SIG-M5 (cell line): Measurements from ENCODE around the gene CA12.
"Not testable (repeated sequence)": the region's sequence is repeated elsewhere in the genome, so short reads cannot be mapped to it uniquely, and the experiment has no call there.

ENCODE experiments used
- DNase-seq: peaks from one replicate; lab custom pipeline; 2025; lab: John Stamatoyannopoulos, UW

Gene CA12

DNA sequence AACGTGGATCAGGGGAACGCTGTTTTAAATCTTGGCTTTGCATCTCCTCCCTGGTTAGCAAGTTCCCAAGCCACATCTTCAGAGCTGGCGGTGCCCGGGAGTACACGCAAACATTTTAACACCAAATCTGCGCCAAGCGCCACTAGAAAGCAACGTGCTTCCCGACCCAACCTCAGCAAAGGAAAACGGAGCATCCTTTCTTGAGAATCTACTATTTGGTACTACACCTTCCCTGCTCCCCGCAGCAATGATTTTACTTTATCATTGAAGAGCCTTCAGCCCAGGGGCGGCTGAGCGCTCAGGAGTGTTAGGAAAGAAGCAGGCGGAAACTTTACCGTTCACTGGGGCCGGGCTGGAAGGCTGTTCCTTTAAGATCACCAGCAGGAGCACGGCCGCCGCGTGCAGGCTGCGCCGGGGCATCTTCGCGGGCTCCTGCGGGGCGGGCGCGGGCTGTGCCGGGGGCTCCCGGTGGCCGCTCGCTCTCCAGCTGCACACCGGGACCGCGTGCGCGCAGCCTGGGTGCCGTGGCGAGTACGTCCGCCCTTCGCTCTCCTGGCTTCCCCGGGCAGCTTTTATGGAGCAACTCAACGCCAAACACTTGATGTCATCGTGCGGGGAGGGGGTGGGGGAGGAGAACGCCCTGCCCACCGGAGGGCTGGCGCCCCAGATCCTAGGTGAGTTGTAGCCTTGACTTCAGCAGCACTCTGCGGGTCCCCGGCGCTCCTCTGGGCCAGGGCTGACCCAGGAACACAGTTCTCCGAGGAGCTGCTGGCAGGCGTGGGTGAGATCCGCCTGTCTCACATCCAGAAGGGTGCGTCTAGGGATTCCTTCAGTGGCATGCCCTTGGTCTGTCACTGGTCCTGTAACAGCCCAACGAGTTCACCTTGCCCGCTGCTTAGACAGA, at the start of gene CA12:
CA12 (minus strand) TSS at position 546 of the 904 bp plus-strand sequence; CDS start at position 420, 126 bp downstream.
- DNase-seq, result no peak

DNA sequence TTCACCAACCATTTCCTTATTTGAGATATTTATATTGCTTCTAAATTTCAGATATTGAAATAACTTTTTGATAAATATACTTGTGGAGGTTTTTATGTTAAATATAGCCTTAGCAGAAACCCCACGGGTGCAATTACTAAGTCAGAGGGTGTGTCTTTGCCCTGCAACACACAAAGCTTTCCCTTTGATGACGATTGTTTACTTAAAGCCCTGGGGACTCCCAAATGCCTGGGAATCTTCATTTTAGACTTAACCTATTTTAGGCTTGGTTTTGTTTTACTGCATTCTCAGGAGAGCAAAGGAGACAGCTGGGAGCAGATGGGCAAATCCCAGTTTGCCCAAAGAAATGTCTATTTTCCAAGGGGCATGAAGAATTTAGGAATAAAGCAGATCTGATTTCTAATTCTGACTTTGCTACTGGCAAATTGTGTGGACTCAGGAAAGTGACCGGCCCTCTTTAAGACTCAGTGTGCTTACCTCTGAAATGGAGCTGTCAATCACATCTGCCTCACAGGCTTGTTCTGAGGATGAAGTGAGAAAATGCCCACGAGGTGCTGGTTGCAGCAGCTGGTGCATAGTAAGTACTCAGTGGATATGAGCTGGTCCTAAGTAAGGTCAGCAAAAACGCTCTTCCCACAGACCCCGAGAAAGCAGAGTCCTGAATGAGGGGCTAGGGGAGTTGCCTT, 49.3 kb upstream of the CA12 start:
- no peak for DNase-seq

DNA sequence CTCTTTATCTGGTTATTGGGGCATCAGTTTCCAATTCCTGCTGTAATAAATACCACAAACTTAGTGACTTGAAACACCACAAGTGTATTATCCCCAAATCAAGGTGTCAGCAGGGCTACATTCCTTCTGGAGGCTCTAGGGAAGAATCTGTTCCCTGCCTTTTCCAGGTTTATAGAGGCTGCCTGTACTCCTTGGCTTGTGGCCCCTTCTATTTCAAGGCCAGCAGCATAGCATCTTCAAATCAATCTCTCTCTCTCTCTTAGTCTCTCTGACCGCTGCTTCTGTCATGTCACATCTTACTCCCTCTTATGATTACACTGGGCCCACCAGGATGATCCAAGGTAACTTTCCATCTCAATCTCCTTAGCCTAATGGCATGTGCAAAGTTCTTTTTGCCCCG, 44.9 kb upstream of the CA12 start:
- DNase-seq, result no peak

DNA sequence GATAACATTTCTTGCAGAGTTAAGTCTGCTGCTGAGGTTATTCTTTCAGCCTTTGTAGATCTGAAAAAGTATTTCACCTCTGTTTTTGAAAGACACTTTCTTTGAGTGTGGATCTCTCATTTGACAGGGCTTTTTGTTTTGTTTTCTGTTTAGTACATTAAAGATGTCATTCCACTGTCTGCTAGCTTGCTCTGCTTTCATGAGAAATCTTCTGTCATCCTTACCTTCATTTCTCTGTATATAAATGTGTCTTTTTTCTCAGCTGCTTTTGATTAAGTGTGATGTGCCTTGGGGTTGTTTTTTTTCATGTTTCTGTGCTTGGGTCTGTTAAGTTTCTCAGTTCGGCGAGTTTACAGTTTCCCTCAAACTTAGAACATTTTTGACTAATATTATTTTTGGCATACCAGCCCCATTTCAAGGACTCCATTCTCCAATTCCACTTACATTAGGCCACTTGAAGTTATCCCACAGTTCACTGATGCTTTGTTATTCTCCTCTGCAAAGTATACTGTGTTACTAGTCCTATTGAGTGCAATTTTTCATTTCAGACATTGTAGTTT, 43.9 kb upstream of the CA12 start:
- no peak for DNase-seq

DNA sequence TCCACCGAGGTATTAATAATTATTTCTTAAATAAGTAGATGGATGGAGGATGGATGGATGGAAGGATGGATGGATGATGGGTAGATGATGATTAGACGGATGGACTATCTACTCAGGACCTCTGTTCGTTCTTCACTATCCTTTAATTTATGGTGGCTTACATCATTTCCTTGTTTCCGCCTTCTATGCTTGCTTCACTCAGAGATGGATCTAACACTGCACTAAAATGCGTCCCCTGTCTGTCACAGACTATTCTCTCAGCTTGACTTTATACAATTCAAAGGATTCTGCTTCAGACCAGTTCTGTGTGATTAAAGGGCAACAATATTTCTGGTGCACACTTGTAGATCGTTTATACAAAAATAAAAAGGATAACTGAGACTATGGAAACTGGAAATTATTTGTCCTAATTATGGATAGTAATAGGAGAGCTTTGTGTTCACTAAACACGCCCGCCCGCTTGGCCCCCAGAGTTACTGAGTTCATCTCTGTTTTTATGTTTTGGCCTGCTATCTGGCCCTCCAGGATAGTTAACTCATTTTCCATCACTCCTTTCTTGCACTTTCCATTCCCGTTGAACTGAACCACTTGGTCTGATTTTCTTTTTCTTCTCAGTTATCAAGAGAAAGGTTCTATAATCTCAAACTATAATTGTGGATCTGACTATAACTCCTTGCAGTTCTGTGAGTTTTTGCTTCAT, 41.4 kb upstream of the CA12 start:
- no peak for DNase-seq

DNA sequence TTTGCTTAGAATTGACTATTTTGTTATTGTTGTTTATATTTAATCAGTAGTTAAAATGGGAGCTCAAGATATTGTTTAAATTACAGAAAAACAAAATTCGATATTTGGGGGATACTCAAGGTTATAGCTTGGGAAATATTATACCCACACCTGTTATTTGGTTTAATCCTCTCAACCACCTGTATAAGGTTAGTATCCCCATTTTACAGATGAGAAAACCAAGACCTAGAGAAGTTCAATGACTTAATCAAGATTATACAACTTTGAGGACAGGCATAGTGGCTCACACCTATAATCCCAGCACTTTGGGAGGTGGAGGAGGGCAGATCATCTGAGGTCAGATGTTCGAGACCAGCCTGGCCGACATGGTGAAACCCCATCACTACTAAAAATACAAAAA, 39.8 kb upstream of the CA12 start:
- no peak for DNase-seq

DNA sequence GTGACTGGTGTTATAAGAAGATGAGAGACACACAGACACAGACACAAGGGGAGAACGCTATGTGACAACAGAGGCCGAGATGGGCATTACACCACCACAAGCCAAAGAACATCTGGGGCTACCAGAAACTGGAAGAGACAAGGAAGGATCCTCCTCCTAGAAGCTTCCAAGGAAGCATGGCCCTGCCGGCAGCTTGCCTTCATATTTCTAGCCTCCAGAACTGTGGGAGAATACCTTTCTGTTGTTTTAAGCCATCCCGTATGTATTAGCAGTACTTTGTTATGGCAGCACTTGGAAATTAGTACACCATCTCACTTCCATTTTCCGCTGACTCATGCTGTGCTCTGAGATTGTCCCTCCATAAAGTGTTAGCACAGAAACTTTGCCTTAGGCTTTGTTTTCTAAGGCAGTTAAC, 38.7 kb upstream of the CA12 start:
- DNase-seq, result no peak

DNA sequence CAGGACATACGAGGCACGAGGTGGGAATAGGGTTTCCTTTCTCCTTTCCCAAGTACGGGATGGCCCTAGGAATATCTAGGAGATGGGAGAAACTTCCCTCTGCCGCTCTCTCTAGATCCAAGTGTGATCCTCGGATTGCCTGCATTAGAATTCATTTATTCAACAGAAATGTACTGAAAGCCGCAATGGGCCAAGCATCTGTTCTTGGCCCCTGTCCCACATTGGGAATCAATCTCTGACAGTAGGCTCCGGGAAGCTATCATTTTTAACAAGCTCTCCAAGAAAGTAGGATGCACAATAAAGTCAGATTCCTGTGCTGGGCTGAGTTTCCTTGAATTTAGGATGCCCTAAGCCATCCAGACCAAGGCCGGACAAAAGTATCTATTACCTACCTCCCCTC, 37.2 kb upstream of the CA12 start:
- no peak for DNase-seq

DNA sequence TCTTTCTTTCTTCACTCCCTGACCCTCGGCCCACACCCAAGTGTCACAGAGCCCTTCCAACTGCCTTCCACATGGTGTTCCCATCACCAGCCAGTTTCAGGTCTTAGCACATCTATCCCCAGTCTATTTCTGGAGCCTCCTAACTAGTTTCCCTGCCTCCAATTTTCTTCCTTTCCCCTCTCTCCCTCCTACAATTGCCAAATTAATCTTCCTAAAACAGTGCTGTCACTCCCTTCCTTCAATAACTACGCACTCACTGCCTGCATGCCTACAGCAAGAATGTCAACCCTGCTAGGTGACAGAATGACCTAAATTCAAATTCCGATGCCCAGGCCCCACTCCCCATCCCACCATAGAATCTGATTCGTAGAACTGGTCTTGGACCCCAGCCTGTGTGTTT, 36.1 kb upstream of the CA12 start:
- no peak for DNase-seq

DNA sequence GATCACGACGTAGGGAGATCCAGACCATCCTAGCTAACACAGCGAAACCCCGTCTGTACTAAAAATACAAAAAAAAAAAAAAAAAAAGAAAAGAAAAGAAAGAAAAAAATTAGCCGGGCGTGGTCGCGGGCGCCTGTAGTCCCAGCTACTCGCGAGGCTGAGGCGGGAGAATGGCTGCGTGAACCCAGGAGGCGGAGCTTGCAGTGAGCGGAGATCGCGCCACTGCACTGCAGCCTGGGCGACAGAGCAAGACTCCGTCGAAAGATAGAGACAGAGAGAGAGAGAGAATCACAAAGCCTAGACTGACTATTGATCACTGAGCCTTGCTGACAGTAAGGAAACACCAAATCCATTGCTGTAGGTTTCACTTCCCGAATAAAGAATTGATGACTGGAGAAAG, 35.6 kb upstream of the CA12 start:
- not testable (repeated sequence) for DNase-seq

DNA sequence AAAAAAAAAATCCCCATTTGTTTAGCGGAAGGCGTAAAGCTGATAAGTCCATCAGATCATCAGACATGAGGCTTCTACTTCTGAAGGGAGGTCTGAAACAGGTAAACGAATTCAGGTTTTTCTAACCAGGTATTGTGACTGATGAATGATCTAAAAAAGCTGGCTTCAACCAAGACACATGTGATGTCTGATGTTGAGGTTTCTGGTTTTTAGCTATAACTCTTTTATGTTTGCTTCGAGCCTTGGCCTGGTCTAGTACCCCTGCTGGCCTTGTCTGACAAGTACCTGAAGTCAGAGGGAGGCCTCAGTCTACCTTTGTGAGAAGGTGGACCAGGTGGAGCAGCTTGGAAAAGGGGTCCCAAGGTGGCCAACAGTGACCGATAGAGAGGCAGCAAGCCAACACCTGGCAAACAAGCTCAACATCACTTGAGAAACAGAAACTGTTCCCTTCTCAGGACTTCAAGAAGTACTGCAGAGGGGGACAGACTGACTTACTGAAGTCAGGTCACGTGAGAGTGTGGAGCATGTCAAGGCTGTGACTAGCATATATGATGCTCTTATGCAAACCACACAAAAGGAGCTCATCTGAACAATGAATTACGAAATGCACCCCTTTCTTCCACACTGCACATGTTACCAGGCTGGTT, 33.0 kb upstream of the CA12 start:
- no peak for DNase-seq

DNA sequence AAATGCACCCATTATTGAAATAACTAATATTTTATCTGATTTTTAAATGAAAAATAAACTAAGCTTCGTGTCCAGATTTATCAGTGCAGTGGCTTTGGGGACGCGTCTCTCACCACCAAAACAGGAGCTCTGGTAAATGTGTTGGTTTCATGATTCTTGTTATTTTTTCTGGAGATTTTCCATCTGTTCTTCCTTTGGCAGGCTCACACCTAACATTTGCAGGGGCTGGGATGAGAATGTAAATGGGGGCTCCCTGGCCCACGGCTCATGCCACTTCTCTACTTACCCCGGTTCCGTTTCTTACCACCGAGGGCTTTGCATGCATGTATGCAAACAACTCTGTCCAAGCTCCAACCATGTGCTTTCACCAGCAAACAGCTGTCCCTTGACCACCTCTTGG, 30.9 kb upstream of the CA12 start:
- DNase-seq, result no peak

DNA sequence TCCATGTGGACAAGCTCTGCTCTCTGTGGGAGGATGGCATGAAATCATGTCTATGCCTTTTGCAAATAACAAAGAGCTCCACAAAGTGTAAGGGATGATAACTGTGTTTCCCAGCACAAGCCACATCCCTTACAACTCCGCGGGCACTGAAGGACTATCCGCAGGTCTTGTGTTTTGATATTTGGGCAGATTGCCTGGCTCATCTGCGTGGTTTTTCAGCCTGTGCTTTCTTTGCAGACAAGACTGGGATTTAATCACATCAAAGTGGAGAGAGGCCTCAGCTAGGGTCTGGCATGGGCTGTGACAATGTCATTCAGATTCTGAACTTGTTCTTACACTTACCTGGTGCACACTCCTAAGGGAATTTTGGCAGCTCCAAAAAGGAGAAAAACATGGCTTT, 30.2 kb upstream of the CA12 start:
- DNase-seq, result no peak

DNA sequence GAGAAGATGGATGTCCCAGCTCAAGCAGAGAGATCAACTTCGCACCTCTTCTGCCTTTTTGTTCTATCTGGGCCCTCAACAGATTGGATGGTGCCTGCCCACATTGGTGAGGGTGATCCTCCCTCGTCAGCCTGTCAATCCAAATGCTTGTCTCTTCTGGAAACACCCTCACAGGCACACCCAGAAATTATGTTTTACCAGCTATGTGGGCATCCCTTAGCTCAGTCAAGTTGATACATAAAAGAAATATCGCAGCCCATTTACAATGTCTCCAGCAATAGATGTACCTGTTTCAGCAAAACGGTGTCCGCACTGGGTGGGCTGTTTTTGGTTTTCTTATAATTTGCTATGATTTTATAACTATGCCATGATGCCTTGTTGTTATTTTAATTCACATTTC, 27.5 kb upstream of the CA12 start:
- no peak for DNase-seq

DNA sequence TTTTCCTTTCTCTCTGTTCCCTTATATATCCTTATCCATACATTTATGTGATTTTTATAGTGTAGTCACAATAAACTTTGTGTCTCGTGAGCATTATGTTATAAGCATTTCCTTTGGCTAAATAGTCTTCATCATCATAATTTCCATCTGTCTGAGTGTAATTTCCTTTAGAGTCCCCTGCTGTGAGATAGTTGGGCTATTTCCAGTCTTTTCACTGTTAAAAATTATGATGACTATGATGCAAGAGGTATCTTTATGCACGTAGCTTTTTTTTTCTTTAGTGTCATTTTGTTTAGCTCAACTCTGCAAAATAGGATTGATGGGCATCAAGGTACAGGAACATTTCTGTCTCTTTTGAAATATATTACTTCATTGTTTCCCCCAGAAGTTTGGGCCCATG, 26.9 kb upstream of the CA12 start:
- no peak for DNase-seq

DNA sequence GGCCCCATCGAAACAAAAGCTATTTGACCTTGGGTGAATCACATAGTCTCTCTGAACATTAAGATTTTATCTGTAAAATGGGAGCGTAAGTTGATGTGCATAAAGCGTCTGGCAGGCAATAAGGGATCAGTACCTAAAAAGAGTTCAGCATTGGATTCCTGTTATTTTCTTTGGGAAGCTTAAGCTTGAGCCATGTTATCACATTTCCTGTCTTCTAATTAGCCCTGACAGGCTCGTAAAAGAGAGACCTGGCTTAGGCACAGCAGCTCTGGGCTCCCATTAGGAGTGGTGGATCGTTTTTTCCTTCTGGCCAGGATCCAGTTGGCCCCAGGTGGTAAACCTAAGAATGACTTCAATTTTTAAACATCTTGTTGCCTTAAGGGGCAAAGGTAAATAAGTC, 26.0 kb upstream of the CA12 start:
- DNase-seq, result no peak

DNA sequence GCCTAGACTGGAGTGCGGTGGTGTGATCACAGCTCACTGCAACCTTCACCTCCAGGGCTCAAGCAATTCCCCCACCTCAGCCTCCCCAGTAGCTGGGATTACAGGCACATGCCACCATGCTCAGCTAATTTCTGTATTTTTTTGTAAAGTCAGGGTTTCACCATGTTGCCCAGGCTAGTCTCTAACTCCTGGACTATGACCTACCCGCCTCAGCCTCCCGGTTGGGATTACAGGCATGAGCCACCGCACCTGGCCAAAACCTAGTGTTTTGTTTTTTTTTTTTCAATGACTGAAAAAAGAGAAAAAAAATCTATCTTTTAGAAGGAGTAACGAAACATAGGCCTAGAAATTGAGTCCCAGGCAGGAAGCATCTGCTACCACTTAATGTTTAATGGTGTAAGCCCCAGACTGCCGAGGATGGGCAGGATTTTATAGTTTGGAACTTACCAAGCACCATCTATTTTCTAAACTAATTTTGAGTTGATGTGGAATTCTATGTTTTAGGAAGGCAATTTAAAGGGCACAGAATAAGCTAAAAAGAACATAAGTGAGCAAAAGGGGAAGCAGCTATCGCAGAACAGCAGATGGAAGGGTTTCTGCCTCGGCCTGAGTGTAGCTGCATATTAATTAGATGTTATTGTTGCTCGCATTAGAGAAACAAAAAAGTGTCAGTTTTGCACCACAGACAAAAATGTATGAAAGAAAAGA, 24.2 kb upstream of the CA12 start:
- no peak for DNase-seq

DNA sequence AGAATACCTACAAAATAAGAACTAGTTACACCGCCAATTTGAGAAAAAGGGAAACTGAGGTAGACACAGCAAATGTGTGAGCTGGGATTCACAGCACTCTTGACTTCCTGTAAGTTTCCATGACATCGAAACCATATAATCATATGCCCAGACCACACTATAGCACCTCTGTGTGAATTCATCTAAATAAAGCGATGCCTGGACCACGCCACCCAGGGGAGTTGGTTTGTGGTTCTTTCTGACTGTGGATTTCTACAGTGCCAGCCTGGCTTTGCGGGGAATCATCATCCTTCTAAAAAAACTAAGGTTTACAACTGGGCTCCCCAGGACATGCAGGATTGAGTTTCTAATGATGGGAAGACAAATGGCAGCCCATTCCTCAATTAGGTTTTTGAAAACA, 23.5 kb upstream of the CA12 start:
- no peak for DNase-seq

DNA sequence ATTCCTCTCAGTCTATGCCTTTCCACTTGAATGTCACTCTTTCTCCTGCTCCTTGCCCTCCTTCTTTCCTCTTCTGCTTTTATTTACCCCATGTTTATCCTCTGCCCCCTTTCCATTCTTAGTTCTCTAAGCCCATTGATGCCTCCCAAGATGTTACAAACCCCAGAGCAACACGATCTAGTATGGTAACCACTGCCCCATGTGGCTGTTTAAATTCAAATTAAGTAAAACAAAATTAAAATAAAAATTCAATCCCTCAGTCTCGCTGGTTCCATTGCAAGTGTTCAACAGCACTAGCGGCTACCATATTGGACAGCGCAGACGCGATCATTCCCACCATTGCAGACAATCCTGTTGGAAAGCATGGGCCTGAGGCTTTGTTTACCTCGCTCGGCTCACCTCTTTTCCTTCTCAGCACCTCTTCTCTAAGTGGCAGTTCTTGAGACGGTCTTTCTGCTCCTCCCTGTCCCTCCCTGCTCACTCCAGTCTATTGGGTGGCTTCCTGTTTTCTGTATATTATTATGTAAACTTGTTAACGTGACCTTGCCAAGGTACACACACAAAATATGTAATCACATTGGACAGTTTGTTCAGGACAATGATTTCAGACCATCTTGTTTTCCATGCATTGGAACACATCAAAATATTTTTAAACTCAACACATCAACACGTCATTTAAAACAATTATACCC, 21.8 kb upstream of the CA12 start:
- no peak for DNase-seq

DNA sequence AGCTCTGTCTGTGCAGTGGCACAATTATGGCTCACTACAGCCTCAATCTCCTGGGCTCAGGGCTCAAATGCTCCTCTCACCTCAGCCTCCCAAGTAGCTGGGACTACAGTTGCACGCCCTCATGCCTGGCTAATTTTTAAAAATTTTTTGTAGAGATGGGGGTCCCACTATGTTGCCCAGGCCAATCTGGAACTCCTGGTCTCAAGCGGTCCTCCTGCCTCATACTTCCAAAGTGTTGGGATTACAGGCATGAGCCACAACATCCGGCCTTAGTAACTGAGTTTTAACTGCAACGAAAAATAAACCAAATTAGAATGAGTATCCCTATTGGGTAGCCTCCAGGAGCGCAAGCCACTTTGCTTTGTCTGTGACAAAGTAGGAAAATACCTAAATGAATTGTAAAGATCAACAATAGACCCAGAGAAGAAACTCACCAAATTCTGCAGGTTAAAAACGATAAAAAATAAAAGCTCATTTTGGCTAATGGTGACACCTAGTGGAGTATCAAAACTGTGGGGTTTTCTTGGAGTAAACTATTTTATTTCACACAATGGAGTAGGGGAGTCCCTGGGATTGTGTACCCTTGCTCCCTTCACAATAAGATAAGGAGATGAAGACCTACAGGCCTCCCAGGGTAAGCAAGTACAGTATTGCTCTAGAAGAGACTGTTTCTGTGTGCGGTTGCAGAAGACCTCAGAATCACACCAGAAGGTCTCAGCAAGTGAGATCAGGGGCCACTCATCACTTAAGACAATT, 21.0 kb upstream of the CA12 start:
- DNase-seq, result no peak
